Left renal cortex interstitium (tissue), 4 donors: ENCODE data around the gene RPS5. TPM values are rescaled to one million over a fixed set of nuclear protein-coding genes. Genes with fewer than 3 reads are reported as not detected.

Source experiments
- DNase-seq, 4 donors: peaks; one replicate each; pipeline ENCODE4 v3.0.0-alpha.2; 2013; ENCODE audit warnings: low read depth in 4 of 4, low spot score in 2 of 4, missing footprints in 1 of 4
- polyA plus RNA-seq, 4 donors: library from polyadenylated mRNA; unstranded; fragments of 120-200 nt; gene quantifications; one replicate each; pipeline ENCODE4 v1.2.1, GENCODE V29; 2013; ENCODE audit not compliant: insufficient read length in 4 of 4

The RPS5 gene
- polyA plus RNA-seq, 4 donors: 891 to 1,257 (median 971) TPM

- DNase-seq: no peak
Measured at GRCh38 chr19:58381460-58382212, 5.4 kb upstream of the RPS5 start.

DNA sequence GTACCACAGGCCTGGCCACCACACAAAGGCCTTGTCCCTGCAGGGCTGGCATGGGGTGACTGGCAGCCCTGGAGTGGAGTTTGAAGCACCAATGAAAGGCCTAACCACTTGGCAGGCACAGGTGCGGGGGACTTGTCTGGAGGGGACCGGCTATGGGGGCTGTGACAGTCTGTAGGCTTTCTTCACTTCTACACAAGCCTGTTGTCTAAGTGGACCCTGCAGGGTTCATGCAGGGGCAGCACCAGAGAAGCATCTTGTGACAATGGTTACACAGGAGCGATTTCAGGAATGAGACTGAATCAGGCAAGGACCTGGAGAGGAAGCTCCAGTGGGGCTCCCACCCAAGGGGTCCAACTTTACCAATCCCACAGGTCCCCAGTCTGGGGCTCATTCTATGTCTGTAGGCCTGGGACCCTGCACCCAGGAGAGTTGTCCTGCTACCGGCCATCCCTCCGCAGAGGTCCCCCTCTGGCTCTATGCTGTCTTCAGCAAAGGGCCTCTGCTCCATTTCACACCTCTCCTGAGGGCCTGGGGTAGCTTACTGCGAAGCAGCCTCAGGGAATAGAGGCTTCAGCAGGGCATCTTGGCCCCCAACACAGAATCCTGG is 4.0 kb upstream of the RPS5 start:
- DNase-seq: no peak

- no peak for DNase-seq
Measured at GRCh38 chr19:58385313-58385890, 1.7 kb upstream of the RPS5 start.

DNA sequence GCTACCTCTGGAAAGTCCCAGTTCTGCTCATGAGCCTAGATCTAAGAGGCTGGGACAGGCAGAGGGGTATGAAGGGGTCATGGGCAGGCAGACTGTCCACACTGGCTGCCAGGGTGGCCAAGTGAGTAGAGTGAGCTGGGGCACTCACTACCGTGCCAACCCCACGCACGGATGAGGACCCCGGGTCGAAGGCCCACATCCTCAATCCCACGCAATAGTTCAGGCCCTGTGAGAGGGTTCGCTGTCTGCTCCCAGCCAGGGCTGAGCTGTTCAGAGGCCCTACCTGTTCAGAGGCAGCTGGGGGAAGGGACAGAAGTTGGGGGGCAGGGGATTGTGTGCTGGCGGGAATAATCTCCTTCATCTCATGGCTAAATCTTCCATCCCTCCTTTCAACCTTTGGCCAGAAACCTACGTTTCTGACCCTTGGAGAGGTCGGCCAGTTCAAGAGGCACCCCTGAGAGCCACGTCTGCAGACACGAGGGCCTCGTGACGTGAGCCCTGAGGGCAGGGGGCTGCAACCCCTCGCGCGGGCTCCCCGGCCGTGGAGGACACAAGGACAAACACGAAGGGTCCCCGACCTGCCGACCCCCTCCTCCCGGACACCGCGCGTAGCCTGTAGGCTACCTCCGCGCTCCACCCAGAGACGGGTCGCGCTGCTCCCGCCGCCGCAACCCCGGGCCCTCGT is 1.0 kb upstream of the RPS5 start:
- DNase-seq: no peak

GRCh38 chr19:58387338-58388174 is 487 bp downstream of the RPS5 start:
- no peak for DNase-seq

DNA sequence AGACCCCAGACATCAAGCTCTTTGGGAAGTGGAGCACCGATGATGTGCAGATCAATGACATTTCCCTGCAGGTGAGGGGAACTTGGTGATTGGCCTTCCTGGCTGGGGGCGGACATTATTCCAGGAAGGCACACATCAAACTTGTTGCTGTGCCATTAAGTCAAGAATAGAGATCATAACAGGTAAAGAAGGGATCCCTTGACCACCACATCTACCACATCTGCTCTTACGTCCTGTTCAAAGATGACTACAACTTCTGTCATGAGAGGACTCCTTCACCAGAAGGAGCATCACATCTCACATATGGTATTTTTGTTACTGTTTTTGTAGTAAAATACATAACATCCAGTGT is 1.1 kb downstream of the RPS5 start:
- no peak for DNase-seq

DNA sequence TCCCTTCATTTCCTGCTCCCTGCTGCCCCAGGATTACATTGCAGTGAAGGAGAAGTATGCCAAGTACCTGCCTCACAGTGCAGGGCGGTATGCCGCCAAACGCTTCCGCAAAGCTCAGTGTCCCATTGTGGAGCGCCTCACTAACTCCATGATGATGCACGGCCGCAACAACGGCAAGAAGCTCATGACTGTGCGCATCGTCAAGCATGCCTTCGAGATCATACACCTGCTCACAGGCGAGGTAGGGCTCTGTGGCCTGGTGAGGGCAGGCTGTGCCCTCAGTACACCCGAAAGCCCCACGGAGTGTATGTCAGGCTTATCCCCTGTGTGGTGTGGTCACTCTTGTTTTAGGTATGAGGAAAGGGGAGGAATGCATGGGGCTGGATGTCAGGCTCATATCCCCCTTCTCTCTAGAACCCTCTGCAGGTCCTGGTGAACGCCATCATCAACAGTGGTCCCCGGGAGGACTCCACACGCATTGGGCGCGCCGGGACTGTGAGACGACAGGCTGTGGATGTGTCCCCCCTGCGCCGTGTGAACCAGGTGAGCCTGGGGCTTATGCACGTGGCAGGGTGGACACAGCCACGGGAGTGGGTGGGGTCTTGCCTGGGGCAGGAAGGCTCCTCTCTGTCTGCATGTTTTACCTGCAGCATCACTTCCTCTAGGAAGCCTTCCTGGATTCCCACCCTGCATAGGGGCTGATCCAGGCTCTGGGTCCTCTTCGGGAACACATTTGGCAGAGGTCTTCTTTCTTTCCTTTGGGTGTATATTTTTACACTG is 6.1 kb downstream of the RPS5 start:
- no peak for DNase-seq

GRCh38 chr19:58393725-58394033 is 6.6 kb downstream of the RPS5 start:
- DNase-seq: no peak

GRCh38 chr19:58394821-58395219 is 7.8 kb downstream of the RPS5 start:
- no peak for DNase-seq

DNA sequence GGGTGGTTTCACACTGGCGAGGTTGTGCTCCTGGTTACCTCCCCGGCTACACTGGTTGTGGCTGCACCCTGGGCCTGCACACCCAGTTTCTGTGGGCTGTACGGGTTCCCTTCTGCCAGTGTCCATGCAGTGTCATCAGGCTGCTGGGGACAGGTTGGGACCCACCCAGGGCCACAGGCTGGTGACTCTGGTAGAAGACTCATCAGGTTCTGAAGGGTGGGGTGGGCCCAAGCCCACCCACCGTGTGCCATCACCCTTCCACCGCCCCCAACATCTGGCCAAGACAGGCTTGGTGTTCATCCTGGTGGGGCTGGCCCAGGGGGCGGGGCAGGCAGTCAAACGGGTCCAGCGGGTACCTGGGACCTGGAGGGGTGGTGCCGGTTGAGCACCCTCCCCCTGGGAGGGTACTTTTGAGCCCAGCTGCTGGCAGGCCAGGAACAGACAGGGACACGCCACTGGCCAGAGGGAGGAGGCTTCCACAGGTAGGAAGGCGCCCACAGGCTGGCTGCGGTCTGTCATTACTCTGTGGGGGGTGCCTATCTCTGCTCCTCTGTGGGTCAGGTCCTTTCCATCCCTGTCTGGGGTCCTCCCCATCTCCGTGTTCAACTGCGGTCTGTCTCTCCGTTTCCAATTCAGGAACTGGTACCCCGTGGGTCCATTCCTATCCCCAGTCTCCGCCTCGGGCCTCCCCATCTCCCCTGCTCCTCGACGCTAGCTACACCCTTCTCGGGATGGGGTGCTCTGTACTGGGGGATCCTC is 8.3 kb downstream of the RPS5 start, which contains the start of gene RNF225:
RNF225 (plus strand) TSS at position 437 of the 759 bp plus-strand sequence. CDS start 434 bp downstream, outside the sequence.
- DNase-seq: no peak

- DNase-seq: no peak
Measured at GRCh38 chr19:58395979-58396627, 9.0 kb downstream of the RPS5 start.

DNA sequence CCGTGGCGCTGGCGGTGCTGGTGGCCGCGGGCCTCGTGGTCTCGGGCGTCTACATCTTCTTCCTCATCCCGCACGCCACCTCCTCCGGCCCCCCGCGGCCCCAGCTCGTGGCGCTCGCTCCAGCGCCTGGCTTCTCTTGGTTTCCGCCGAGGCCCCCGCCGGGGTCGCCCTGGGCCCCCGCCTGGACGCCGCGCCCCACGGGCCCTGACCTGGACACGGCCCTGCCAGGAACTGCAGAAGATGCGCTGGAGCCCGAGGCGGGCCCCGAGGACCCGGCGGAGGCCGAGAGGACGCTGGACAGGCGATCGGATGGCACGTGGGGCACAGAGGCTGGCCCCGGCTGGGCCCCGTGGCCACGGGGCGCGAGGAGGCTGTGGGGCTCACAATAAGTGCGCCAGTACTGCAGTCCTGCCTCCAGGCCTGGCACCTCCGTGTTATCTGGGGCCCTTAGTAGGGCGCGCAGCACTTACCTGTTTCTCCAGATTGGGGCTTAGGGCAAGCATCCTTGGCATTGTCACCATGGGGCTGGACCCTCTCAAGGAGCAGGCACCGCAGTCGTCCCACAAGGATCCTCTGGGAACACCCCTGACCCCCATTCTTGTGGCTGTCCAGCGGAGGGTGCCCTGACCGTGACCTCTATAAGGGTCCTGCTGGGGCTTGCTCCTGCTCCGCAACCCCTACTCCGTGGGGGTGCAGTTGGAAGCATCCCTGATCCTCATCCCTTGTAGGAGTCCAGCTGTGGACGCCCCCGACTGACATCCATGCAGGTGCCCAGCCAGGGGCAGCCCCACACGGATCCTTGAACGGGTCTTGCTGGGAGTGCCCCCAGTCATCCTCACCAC is 9.8 kb downstream of the RPS5 start:
- no peak for DNase-seq

DNA sequence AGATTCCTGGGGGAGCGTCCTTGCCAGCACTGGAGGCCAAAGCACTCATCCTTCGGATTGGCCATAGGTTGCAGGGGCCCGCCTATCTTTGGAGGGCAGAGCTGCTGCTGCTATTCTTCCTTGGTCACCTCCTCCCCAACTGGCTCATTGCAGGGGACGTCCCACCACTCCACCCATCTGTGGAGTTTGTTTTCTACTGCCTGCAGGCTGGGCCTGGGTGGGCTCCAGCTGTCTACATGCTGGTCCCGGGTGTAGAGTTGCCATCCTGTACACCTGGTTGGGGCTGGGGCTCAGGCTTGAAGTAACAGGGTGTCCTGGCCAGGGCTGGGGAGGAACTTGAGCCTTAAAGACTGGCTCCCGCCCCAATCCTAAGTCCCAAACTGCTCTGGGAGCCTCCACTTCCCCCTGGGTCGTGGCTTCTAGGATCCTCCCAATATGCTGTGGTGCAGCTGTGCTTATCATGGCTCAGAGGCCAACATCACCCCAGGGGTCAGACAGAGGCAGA is 10.5 kb downstream of the RPS5 start:
- DNase-seq: no peak

GRCh38 chr19:58398087-58398486 is 11.0 kb downstream of the RPS5 start:
- DNase-seq: no peak

- DNase-seq: no peak
Measured at GRCh38 chr19:58398545-58398944, 11.5 kb downstream of the RPS5 start.

DNA sequence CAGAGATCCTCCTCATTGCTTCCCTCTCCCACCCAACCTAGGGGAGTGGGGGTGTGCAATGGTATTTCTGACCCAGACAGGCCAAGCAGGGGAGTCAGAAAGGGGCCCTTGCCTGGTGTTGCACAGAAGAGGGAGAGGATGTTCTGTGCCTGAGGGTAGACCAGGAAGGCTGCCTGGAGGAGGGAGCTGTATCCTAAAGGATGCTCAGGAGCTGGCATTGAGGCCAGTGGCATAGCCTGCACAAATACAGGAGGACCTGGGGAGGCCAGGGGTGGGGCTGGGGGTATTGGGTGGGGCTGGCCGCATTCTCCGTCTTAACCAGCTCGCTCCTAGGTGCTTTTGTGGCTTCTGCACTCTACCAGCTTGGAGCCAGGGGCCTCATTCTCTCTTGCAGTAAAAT is 12.8 kb downstream of the RPS5 start:
- DNase-seq: no peak

DNA sequence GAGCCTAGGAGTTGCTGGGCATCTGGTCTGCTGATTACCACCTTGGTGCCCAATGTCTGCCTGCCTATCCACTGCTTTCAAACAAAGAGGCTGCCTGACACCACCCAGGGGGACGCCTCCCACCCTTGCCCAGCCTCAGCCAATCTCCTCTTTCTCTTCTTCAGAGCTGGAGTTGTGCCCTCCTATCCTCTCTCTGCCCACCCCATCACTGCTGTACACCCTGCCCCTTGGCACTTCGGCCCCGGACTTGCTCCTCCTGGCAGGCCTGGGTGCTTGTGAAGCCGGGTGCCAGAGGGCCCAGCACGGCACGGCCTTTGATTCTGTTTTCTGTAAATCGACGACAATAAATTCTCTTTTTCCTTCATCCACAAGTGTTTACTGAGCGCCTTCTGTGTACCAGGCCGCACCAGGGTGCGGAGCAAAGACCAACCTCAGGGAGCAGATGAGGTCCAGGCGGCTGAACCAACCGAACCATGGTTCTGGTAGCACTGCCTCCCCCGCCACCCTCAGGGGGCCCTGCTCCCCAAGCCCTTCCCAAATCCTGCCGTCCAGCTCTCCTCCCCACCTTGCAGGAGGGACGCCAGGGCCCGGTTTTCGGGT is 13.3 kb downstream of the RPS5 start:
- DNase-seq: no peak
